Small intestine (tissue), 7 donors: ENCODE measurements around the gene LRRC9. TPM values are rescaled to one million over a fixed set of nuclear protein-coding genes. Genes with fewer than 3 reads are reported as not detected.

Experiments used
- DNase-seq, 2 donors: peaks; one replicate each; pipeline versions ENCODE4 v3.0.0 to v3.0.0-alpha.2; 2013
- FAIRE-seq: peaks from 2 replicates; lab custom pipeline; 2012; peaks lifted over from hg19 to GRCh38; lab: Jason Lieb, UNC
- H3K27ac ChIP-seq, 3 donors: one replicate each; pipeline ENCODE4 v1.5.1; 2013; ENCODE audit warnings: low read length in 2 of 3, mild to moderate bottlenecking in 2 of 3, control low read depth in 1 of 3, inconsistent platforms in 1 of 3, low read depth in 1 of 3, moderate library complexity in 1 of 3
- H3K27me3 ChIP-seq, 3 donors: one replicate each; pipeline ENCODE4 v1.6.1; 2013; ENCODE audit warnings: low read length in 3 of 3, inconsistent platforms in 1 of 3; ENCODE audit not compliant: control insufficient read depth in 3 of 3, insufficient read depth in 3 of 3
- H3K36me3 ChIP-seq, 3 donors: one replicate each; pipeline ENCODE4 v1.6.1; 2013; ENCODE audit warnings: low read length in 3 of 3, inconsistent platforms in 1 of 3, low read depth in 1 of 3, mild to moderate bottlenecking in 1 of 3, moderate library complexity in 1 of 3; ENCODE audit not compliant: control insufficient read depth in 3 of 3, insufficient read depth in 2 of 3
- H3K4me1 ChIP-seq, 3 donors: one replicate each; pipeline ENCODE4 v1.6.1; 2013; ENCODE audit warnings: low read length in 2 of 3, inconsistent platforms in 1 of 3, low read depth in 1 of 3, mild to moderate bottlenecking in 1 of 3, moderate library complexity in 1 of 3; ENCODE audit not compliant: control insufficient read depth in 3 of 3, insufficient read depth in 2 of 3
- H3K4me3 ChIP-seq, 3 donors: one replicate each; pipeline ENCODE4 v1.5.1; 2013; ENCODE audit warnings: low read length in 3 of 3, control low read depth in 1 of 3, inconsistent platforms in 1 of 3, low read depth in 1 of 3, mild to moderate bottlenecking in 1 of 3, moderate library complexity in 1 of 3
- H3K9me3 ChIP-seq, 2 donors: one replicate each; pipeline ENCODE4 v1.6.1; 2013; ENCODE audit warnings: low read depth in 1 of 2, low read length in 1 of 2; ENCODE audit not compliant: control insufficient read depth in 2 of 2, insufficient read depth in 1 of 2
- WGBS, 3 donors: extraction: QIAGEN DNeasy Blood & Tissue Kit; methylation state at CpG; one replicate each; pipeline ENCODE4 v1.1.7; 2013; 5-methylcytosine and 5-hydroxymethylcytosine counted together
- polyA plus RNA-seq, 4 donors: library from polyadenylated mRNA; stranded (reverse) in 3 of 4; unstranded in 1 of 4; fragments of 200-250 nt in 3 of 4; fragments of 120-200 nt in 1 of 4; gene quantifications; one replicate each; pipeline versions ENCODE4 v1.2.1 to v1.2.3, GENCODE V29; 2013
- donor health status: healthy with polysubstance abuse.
- donor health status: control.
- donor health status: control.
- donor health status: Bipolar disorder and iron deficiency.
- donor health status: healthy.

LRRC9 gene
- polyA plus RNA-seq, 4 donors = 0.32 TPM; not detected in 3

DNA sequence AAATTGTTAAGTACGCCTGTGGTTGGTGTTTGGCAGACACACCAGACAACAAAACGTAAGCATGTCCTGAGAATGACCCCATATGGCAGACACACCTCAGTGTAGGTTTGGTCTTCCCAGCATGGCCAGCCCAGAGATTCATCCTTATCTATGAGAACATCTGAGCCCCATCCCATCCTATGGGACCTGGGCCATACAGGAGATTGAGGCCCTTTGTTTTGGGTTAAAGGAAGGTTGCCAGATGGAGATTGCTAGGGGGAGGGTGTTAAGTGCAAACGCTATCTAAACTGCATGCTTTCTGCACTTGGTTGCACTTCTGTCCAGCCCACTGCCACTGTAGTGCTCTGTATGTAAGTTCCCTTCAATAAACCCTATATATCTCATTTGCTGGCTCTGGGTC lies 167.7 kb downstream of the LRRC9 start:
- H3K4me1 ChIP-seq = no peaks in the 10 kb centered on the region
- H3K9me3 ChIP-seq = no peaks in the 10 kb centered on the region
- DNase-seq (no peak), FAIRE-seq (no peak)
- H3K36me3 ChIP-seq = no peaks in the 10 kb centered on the region
- H3K4me3 ChIP-seq = no peak overlapping the region
- no peaks in the 10 kb centered on the region for H3K27me3 ChIP-seq
- WGBS, 3 donors = 85 to 97% (median 90%) methylated on average over 3 of the region's 3 CpGs
- no peak overlapping the region for H3K27ac ChIP-seq

DNA sequence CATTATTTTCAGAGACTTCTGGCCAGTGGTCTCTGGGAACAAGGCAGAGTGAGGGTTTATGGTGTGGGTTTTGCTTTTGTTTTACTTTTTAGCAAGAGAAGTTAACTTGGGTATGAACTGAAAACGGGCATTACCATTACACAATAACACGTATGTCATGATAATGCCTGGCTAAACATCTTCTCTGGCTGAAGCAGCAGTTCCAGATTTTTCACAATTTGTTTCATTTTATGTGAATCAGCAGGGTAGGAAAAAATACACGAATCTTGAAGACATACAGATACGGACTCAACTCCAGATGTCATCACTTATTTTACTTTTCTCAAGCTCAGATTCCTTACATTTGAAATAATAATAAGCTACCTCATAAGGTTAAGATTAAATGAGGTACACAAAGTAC lies 169.3 kb downstream of the LRRC9 start:
- Histone ChIP-seq H3K9me3 (no peaks in the 10 kb centered on the region), H3K27me3 (no peaks in the 10 kb centered on the region), H3K4me3 (no peak overlapping the region), H3K4me1 (peaks cover 0 to 2% (median 0%) of the 10 kb centered on the region in 3 donors), H3K27ac (no peak overlapping the region), H3K36me3 (no peaks in the 10 kb centered on the region)
- FAIRE-seq (no peak), DNase-seq (no peak)
- WGBS, 3 donors = 61 to 79% (median 71%) methylated on average over 4 of the region's 4 CpGs

DNA sequence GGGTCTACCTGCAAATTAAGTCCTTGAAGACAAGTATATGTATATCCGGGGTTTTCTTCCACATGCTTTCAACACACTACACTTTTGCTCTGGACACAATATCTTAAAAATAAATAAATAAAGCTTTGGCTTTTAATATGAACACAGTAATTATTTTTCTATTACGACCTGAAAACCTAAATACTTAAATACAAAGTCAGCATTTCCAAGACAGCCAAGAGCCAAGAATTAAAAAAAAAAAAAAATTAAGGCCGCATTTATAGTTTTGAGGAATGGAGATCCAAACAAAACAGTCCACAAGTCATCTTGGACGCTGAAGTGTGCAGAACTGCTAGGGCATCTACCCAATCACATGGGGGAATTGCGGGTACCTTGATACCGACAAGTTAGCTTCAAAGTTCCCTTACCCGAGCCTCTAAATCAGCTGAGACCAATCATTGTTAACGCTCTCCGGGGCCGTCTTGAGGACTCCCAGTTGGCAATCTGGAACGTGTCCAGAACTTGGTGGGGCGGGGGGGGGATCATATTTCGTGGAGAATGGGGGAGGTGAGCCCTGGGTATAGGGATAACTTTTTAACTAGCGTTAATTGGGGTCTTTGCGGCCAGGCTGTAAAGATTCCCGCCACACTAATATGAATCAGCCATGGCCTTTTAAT lies 171.0 kb downstream of the LRRC9 start:
- Histone ChIP-seq H3K4me1 (peaks cover 0 to 10% (median 0%) of the 10 kb centered on the region in 3 donors), H3K4me3 (peak overlapping the region; percentile 49 to 68 (median 67)), H3K36me3 (no peaks in the 10 kb centered on the region), H3K9me3 (no peaks in the 10 kb centered on the region), H3K27ac (peak overlapping the region; percentile 90 to 98 (median 91)), H3K27me3 (no peaks in the 10 kb centered on the region)
- no peak for FAIRE-seq
- DNase-seq = peak; percentile 59 to 81
- WGBS, 3 donors = 8 to 11% (median 10%) methylated on average over 16 of the region's 16 CpGs

DNA sequence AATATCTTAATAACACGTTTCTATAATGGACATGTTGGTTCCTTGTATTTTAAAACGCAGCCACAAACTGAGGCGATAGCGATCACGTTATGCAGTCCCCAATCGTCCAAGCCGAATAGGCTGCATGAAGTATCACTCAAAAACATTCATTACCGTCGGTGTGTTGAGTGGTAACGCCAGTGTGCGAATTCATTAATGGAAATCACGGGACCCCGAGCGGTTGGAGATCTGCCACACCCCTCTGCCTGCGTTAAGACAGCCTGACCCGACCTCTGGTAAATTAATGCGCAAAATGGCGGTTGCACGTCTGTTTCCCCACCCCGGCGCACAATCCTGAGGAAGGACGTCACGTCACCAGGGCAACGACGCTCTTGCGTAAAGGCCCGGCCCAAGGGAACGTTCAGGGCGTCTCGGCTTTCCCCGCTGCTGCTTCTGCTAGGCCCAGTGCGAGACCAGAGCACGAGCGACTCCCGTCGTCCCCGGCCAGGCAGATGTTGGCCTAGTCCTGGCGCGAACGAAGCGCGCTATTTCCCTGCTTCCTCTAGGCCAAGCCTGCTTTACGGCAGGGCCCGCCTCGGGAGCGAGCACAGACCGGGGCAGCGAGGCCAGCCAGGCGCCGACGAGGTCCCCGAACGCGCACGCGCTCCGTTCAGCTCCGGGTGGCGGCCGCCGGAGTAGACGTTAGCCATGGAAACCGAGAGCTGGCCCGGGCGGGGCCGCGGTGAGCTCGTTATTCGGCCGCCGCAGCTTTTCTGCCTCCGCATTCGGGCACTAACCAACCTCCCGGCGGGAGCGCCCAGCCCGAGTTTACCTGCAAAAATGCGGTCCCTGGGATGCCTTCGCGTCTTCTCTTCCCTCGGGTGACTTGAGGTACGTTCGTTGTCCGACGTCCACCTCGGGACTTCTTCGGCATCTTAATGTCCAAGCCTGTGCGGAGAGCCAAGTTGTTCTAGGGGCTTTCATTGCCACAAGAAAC lies 171.9 kb downstream of the LRRC9 start, which contains the start of gene PCNX4:
Gene PCNX4, plus strand, starts transcription at position 374 of the 976 bp plus-strand sequence. CDS start 15,716 bp downstream, outside the sequence.
- Histone ChIP-seq H3K9me3 (no peaks in the 10 kb centered on the region), H3K4me3 (peak within 1 kb of the TSS; percentile 49 to 68 (median 67)), H3K36me3 (no peaks in the 10 kb centered on the region), H3K27me3 (no peaks in the 10 kb centered on the region), H3K27ac (peak within 1 kb of the TSS; percentile 90 to 98 (median 91)), H3K4me1 (peaks cover 0 to 10% (median 0%) of the 10 kb centered on the region in 3 donors)
- FAIRE-seq (no peak), DNase-seq (peak; percentile 99 to 100)
- 0% methylated on average over 82 to 88 of the region's 88 CpGs for WGBS, 3 donors

DNA sequence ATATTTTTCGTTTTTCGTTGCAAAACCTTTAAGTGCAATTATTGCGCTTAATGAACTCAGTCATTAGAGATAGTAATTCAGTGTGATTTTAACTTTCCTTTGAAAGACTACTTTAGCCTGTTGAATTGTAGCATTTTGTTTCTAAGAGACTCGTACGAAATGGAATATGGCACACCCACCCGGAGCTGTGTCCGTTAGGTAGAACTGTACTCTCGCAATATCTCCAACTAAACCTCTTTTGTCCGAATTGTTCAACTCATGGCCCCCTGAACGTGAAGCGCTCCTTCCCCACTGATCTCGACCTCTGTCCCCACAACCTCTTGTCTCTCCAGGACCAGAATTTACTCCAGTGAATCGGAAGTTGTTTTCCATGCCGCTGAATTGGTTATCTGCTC lies 172.6 kb downstream of the LRRC9 start:
- no peaks in the 10 kb centered on the region for H3K36me3 ChIP-seq
- no peaks in the 10 kb centered on the region for H3K9me3 ChIP-seq
- H3K4me3 ChIP-seq = peak overlapping the region; percentile 47 to 68 (median 67)
- DNase-seq (peak; percentile 42 to 58), FAIRE-seq (no peak)
- 0% methylated on average over 14 of the region's 14 CpGs for WGBS, 3 donors
- peaks cover 0 to 10% (median 0%) of the 10 kb centered on the region in 3 donors for H3K4me1 ChIP-seq
- peak overlapping the region; percentile 90 to 98 (median 91) for H3K27ac ChIP-seq
- H3K27me3 ChIP-seq = no peaks in the 10 kb centered on the region

DNA sequence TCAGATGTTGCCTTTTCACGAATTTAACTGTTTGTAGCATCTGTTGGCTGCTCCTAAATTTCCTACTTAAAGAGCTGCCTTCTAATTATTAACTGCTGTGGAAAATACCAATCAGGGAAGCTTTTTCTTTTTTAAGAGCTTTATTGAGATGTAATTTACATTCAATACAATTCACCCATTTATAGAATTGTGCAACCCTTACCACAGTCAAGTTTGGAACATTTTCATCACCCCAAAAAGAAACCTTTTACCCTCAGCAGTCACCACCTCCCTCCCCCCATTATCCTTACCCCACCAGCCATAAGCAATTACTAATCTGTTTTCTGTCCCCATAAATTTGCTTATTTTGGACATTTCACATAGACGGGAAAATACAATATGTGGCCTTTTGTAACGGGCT lies 173.1 kb downstream of the LRRC9 start:
- DNase-seq (no peak), FAIRE-seq (no peak)
- Histone ChIP-seq H3K27ac (peak overlapping the region in 2 of 3 donors; percentile 91 to 98), H3K4me1 (peaks cover 0 to 10% (median 0%) of the 10 kb centered on the region in 3 donors), H3K27me3 (no peaks in the 10 kb centered on the region), H3K4me3 (peak overlapping the region; percentile 47 to 68 (median 67)), H3K36me3 (peaks cover 3 to 4% (median 3%) of the 10 kb centered on the region in 3 donors), H3K9me3 (no peaks in the 10 kb centered on the region)
- WGBS, 3 donors = 16 to 19% (median 17%) methylated on average over 3 of the region's 3 CpGs

DNA sequence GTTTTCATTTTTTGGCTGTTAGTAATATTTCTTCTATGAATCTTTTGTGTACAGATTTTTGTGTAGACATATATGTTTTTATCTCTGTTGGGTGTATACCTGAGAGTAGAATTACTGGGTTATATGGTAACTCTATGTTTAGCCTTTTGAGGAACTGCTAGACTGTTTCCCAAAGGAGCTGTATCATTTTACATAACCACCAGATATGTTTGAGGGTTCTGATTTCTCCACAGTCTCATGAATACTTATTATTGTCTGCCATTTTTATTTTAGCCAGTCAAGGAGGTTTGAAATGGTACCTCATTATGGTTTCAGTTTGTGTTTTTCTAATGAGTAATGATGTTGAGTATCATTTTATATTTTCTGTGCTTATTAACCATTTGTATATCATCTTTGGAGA lies 173.7 kb downstream of the LRRC9 start:
- Histone ChIP-seq H3K4me3 (no peak overlapping the region), H3K9me3 (no peaks in the 10 kb centered on the region)
- no peak for FAIRE-seq

DNA sequence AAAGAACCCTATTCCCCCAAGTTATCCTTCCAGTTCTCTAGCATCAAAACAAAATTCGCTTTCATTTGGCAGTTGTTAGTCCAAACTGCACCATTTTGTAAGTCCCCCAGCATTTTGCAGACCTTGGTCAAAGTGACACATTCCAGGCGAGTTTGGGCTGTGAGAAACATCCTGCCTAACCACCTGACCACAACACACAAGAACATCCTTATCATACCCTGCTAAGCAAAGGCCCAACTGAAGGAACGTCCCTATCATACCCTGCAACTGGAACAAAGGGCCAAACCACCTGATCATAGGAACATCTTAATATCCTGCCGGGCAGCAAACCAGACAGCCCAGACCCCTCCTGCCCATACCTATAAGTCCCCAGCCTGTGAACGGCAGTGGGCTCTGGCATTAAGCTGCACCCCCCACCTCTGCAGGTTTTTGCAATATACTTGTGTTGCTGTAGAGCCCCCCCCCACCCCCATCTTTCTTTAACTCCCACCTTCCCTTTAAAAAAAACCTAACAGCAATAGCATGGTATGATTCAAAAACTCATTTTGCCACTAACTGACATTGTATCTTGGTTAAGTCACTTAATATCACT lies 174.5 kb downstream of the LRRC9 start:
- DNase-seq (no peak), FAIRE-seq (no peak)
- Histone ChIP-seq H3K4me3 (no peak overlapping the region), H3K27me3 (no peaks in the 10 kb centered on the region), H3K27ac (no peak overlapping the region), H3K4me1 (peaks cover 0 to 10% (median 0%) of the 10 kb centered on the region in 3 donors), H3K36me3 (peaks cover 3 to 6% (median 3%) of the 10 kb centered on the region in 3 donors), H3K9me3 (no peaks in the 10 kb centered on the region)
- 57 to 81% (median 73%) methylated on average over 5 of the region's 5 CpGs for WGBS, 3 donors

More for the DNA sequence above, 173.7 kb downstream of the LRRC9 start:
- Histone ChIP-seq H3K36me3 (peaks cover 3 to 6% (median 3%) of the 10 kb centered on the region in 3 donors), H3K4me1 (peaks cover 0 to 10% (median 0%) of the 10 kb centered on the region in 3 donors), H3K27me3 (no peaks in the 10 kb centered on the region), H3K27ac (peak overlapping the region in 1 of 3 donors; percentile 91)
- no peak for DNase-seq
